Esophagus muscularis mucosa (tissue), 3 donors: ENCODE results near the gene PLCH2.

Experiments
- CTCF ChIP-seq, 3 experiments: fragments of 200-600 bp in 2 of 3; fragments of 450-650 bp in 1 of 3; sonication (generic) in 2 of 3; IDR thresholded peaks; one replicate each; pipeline ENCODE4 v1.5.1; 2017 to 2019; ENCODE audit warnings: antibody characterized with exemption in 3 of 3, mild to moderate bottlenecking in 2 of 3, moderate library complexity in 1 of 3
- EP300 ChIP-seq: sonication (generic); formaldehyde crosslinking; IDR thresholded peaks from one replicate; pipeline ENCODE4 v1.6.1; 2017; ENCODE audit warnings: antibody characterized with exemption

GRCh38 chr1:2546515-2547209 lies 70.6 kb downstream of the PLCH2 start:
- TF ChIP-seq CTCF (IDR thresholded peaks at IDR 0.05) (no peak), EP300 (no peak)
